ENCODE data around the gene WDR82. TPM values are rescaled to one million over a fixed set of nuclear protein-coding genes. Genes with fewer than 3 reads are reported as not detected.

Gene WDR82
- total and polyA plus RNA-seq, 2 experiments from 2014 or later, result 24.8 to 52.1 TPM

GRCh38 chr3:52243791-52244628 lies 34.4 kb downstream of the WDR82 start:
- Histone ChIP-seq H3K79me2 (peaks cover 4% of the 10 kb centered on the region), H3K36me3 (replicated peaks; ENCODE audit: insufficient read depth, low read depth) (no peaks in the 10 kb centered on the region), H3K4me3 (no peak overlapping the region), H3K4me1 (ENCODE audit: insufficient read depth) (peaks cover 25% of the 10 kb centered on the region), H3K4me2 (no peak overlapping the region), H3K27ac (no peak overlapping the region), H3K9me2 (replicated peaks; ENCODE audit: insufficient read depth) (no peaks in the 10 kb centered on the region), H3K9me3 (ENCODE audit: low read depth) (no peaks in the 10 kb centered on the region), H4K20me1 (ENCODE audit: insufficient read depth, poor library complexity, severe bottlenecking) (no peaks in the 10 kb centered on the region), H3K27me3 (no peaks in the 10 kb centered on the region), H2AFZ (no peak overlapping the region)
- DNase-seq (ENCODE audit: low spot score), result peak; percentile 10
- no peak for TF ChIP-seq EZH2phosphoT487 (IDR thresholded peaks at IDR 0.05; ENCODE audit: low read depth, severe bottlenecking, unreplicated experiment)
- TF ChIP-seq, protein P1, sequence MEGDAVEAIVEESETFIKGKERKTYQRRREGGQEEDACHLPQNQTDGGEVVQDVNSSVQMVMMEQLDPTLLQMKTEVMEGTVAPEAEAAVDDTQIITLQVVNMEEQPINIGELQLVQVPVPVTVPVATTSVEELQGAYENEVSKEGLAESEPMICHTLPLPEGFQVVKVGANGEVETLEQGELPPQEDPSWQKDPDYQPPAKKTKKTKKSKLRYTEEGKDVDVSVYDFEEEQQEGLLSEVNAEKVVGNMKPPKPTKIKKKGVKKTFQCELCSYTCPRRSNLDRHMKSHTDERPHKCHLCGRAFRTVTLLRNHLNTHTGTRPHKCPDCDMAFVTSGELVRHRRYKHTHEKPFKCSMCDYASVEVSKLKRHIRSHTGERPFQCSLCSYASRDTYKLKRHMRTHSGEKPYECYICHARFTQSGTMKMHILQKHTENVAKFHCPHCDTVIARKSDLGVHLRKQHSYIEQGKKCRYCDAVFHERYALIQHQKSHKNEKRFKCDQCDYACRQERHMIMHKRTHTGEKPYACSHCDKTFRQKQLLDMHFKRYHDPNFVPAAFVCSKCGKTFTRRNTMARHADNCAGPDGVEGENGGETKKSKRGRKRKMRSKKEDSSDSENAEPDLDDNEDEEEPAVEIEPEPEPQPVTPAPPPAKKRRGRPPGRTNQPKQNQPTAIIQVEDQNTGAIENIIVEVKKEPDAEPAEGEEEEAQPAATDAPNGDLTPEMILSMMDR (IDR thresholded peaks at IDR 0.05; ENCODE audit: poor library complexity), result no peak
- no peak for TF ChIP-seq EZH2 (IDR thresholded peaks at IDR 0.05; ENCODE audit: borderline replicate concordance)
- WGBS (ENCODE audit: low lambda C conversion rate, missing lambda C conversion rate), result 86% methylated on average over 9 of the region's 9 CpGs

DNA sequence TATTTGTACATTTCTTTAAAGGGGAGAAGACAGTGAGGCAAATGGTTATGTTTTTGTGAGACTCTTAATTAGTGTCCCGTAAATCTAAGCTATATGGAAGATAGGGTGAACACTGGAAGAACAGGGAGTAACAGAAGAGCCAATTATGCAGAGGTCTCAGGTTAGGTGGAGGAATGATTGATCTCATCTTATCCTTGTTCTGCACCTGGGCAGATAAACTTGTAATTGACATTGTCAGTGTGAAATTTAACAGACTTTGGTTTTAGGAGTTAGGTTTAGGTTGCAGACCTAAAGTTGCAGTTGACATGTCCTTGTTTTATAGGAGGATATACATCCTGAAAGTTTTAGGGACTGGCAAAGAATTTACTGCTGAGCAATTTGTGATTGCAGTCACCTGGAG lies 36.4 kb downstream of the WDR82 start:
- Histone ChIP-seq H3K9me2 (replicated peaks; ENCODE audit: insufficient read depth) (no peaks in the 10 kb centered on the region), H3K36me3 (replicated peaks; ENCODE audit: insufficient read depth, low read depth) (no peaks in the 10 kb centered on the region), H4K20me1 (ENCODE audit: insufficient read depth, poor library complexity, severe bottlenecking) (peaks cover 7% of the 10 kb centered on the region), H3K27ac (no peak overlapping the region), H3K27me3 (no peaks in the 10 kb centered on the region), H3K79me2 (peaks cover 21% of the 10 kb centered on the region), H3K4me2 (no peak overlapping the region), H2AFZ (no peak overlapping the region), H3K4me3 (no peak overlapping the region), H3K4me1 (ENCODE audit: insufficient read depth) (peaks cover 41% of the 10 kb centered on the region), H3K9me3 (ENCODE audit: low read depth) (no peaks in the 10 kb centered on the region)
- DNase-seq (ENCODE audit: low spot score), result no peak
- WGBS (ENCODE audit: low lambda C conversion rate, missing lambda C conversion rate), result 63% methylated on average over 1 of the region's 1 CpG
- TF ChIP-seq EZH2phosphoT487 (IDR thresholded peaks at IDR 0.05; ENCODE audit: low read depth, severe bottlenecking, unreplicated experiment), result no peak
- TF ChIP-seq EZH2 (IDR thresholded peaks at IDR 0.05; ENCODE audit: borderline replicate concordance), result no peak
- TF ChIP-seq, protein P1 (IDR thresholded peaks at IDR 0.05; ENCODE audit: poor library complexity), result no peak

GRCh38 chr3:52240886-52241370 lies 37.5 kb downstream of the WDR82 start:
- Histone ChIP-seq H3K9me3 (ENCODE audit: low read depth) (no peaks in the 10 kb centered on the region), H3K36me3 (replicated peaks; ENCODE audit: insufficient read depth, low read depth) (no peaks in the 10 kb centered on the region), H3K4me3 (no peak overlapping the region), H3K4me1 (ENCODE audit: insufficient read depth) (peaks cover 37% of the 10 kb centered on the region), H3K4me2 (no peak overlapping the region), H2AFZ (no peak overlapping the region), H3K27ac (peak overlapping the region; percentile 47), H3K9me2 (replicated peaks; ENCODE audit: insufficient read depth) (no peaks in the 10 kb centered on the region), H3K79me2 (peaks cover 32% of the 10 kb centered on the region), H4K20me1 (ENCODE audit: insufficient read depth, poor library complexity, severe bottlenecking) (peaks cover 7% of the 10 kb centered on the region), H3K27me3 (no peaks in the 10 kb centered on the region)
- 97% methylated on average over 4 of the region's 4 CpGs for WGBS (ENCODE audit: low lambda C conversion rate, missing lambda C conversion rate)
- TF ChIP-seq, protein P1 (IDR thresholded peaks at IDR 0.05; ENCODE audit: poor library complexity), result no peak
- TF ChIP-seq EZH2 (IDR thresholded peaks at IDR 0.05; ENCODE audit: borderline replicate concordance) (no peak), EZH2phosphoT487 (IDR thresholded peaks at IDR 0.05; ENCODE audit: low read depth, severe bottlenecking, unreplicated experiment) (no peak)
- no peak for DNase-seq (ENCODE audit: low spot score)
